GM19372 (cell line): ENCODE measurements around the gene GJB6.
"Not testable (repeated sequence)": the region's sequence is repeated elsewhere in the genome, so short reads cannot be mapped to it uniquely, and the experiment has no call there.

Source experiments
- ATAC-seq: cut with Tn5 transposase; IDR thresholded peaks from one replicate; pipeline ENCODE4 v1.9.1; 2021; ENCODE audit warnings: mild to moderate bottlenecking, low read depth, moderate library complexity; ENCODE audit not compliant: unreplicated experiment

The GJB6 gene

GRCh38 chr13:20231839-20232555, at the start of gene GJB6:
TSS of gene GJB6 (minus strand) at chr13:20232319. CDS start at chr13:20223480, 8,839 bp downstream.
- ATAC-seq: no peak

GRCh38 chr13:20276901-20277300, 44.8 kb upstream of the GJB6 start:
- ATAC-seq: not testable (repeated sequence)

- ATAC-seq: no peak
Observed at GRCh38 chr13:20274466-20274865, 42.3 kb upstream of the GJB6 start.

DNA sequence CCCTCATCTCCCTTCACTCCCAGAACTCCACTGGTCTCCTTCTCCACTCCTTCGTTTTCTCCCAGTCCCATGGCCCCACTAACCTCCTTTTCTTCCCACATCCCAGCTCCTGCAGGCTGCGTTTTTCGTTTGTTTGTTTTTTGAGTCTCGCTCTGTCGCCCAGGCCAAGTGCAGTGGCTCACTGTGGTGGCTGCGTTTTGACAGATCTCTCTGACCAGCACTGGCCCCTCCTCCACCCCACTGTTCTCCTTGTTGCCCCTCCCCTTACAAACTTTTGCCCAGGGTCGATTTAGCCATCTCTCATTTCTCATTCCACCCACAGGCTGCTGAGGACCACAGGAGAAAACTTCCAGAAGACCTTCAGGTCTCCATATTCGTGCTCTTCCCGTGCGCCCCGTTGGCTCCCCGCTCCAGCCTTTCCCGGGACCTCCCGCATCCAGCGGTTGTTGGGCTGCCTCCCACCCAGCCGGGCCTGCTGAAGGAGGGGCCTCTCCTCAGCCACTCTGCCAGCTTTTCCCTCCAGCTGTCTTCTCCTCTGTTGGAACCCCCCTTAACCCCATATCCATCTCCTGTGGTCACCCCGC, 40.6 kb upstream of the GJB6 start:
- no peak for ATAC-seq

- no peak for ATAC-seq
Observed at GRCh38 chr13:20272104-20272503, 40.0 kb upstream of the GJB6 start.

DNA sequence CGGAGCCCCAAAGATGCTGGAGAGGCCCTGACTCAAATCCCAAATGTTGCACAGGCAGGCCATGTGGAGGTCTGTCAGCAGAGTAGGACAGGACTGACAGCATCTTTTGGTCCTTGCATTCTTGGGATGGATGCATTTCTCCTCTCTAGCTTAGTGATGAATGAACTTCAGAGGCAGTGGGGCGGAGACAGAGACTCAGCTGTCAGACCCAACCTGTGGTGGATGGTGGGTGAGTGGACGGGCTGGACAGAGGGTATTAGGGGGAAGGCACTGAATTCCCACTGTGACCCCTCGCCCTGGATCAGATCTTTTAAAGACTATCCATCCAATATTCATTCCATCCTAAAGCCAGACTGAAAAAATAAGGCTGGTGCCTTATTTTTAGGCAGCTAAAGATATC, 39.3 kb upstream of the GJB6 start:
- ATAC-seq: no peak

- ATAC-seq: no peak
Observed at GRCh38 chr13:20270163-20270865, 38.2 kb upstream of the GJB6 start.

DNA sequence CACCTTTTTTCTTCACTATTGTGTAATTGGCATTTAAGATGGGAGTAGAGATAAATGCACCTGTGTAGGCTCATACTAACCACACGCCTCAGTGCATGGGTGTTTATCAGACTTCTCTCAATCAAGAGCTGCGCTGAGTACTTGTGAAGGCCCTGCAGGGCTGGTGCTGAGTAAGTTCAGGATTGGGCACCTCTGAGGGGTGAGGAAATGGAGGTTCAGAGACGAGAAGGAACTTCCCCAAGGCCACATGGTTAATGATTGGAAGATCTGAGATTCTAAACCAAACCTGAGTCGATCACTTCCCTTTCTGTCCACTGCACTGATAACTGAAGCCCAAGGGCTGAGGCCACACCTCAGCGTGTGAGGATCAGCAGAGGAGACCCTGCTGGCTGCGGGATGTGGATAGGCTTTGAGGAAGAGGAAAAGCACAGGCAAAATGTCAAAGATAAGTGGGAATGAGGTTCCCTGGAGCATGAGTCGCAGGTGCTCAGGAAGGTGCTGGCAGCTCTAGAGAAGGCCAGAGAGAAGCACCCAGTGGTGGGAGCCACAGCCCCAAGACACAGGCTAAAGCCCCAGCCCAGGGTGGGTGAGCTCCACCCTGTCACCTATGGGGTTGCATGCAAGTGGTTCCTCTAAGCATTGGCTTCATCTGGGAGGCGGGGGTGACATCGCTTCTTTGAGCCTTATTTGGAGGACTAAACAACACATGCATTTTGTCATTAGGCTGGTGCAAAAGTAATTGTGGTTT, 32.3 kb upstream of the GJB6 start:
- ATAC-seq: peak; percentile 98

- no peak for ATAC-seq
Observed at GRCh38 chr13:20263393-20264044, 31.4 kb upstream of the GJB6 start.

DNA sequence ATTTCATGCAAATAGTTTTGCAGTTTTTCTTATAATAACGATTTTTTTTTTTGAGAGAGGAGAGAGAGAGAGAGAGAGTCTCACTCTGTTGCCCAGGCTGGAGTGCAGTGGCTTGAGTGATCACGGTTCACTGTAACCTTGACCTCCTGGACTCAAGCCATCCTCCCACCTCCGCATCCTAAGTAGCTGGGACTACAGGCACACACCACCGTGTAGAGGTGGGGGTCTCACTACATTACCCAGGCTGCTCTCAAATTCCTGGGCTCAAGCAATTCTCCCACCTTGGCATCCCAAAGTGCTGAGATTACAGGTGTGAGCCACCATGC, 26.8 kb upstream of the GJB6 start:
- ATAC-seq: no peak

DNA sequence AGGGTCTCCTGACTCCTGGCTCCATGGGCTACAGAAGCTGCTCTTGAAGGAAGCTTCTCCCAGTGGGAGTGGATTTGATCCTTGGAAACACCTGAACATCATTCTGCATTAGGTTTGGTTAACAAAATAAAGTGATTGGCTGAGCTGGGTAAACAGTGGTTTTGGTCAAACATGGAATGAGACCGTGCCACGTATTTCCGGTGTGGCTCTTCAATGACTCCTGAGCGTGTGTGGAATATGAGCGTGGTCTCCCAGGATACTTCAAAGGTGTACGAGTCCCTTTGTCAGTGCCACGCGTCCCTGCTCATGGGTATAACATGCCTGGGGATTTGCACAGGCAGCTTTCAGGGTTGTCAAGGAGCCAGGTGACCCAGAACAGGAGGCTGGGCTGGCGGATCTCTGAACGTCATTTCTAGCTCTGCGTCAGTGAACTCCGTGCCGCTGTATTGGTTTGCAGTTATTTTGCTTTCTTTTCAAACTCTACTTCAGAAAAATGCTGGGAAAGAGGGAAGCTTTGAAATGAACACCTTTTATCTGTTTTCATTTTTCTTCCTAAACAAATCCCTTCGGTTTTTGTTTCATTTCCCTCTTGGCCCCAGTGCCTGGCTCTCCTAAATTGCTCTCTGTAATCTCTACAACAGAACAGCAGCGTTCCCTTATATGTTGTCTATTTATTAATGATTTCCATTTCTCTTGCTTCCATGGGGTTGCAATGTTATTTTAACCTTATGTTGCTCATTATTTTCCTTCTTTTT, 26.3 kb upstream of the GJB6 start:
- no peak for ATAC-seq

- ATAC-seq: no peak
Observed at GRCh38 chr13:20254076-20254475, 22.0 kb upstream of the GJB6 start.

DNA sequence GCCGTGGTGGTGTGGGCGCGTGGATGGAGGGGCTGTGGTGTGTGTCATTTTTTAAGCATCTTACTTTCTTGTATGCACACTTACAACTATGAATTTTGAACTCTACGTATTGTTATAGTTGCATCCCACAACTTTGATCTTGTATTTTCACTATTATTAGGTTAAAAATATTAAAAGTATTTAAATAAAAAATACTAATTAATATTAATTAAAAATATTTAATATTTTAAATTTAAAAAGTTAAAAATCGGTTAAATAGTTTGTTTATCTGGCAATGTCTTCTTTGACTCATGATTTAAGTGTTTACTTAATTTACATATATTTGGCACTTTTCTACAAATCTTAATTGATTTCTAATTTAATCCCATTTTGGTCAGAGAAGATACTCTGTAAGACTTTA, 17.8 kb upstream of the GJB6 start:
- ATAC-seq: no peak

- ATAC-seq: no peak
Observed at GRCh38 chr13:20247963-20248362, 15.8 kb upstream of the GJB6 start.

DNA sequence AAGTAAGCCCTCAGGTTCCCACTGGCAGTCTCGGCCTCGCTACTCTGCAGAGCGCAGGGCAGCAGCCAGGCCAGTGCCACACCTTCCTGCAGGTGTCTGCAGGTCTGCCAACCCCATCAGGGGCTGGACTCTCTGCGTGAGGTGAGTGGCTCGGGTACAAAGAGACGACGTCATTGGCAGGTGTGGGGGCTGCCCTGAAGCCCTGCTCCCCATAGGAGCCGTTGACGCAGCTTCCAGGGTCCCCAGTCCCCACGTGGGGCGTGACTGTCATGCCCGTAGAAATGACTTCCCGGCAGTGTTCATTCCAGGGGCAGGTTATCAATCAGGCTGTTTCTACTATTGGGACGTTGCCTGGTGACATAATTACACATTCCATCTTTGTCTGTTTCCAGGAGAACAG, 15.3 kb upstream of the GJB6 start:
- ATAC-seq: no peak

- ATAC-seq: no peak
Observed at GRCh38 chr13:20241593-20241992, 9.5 kb upstream of the GJB6 start.

GRCh38 chr13:20239748-20240147, 7.6 kb upstream of the GJB6 start:
- ATAC-seq: no peak

DNA sequence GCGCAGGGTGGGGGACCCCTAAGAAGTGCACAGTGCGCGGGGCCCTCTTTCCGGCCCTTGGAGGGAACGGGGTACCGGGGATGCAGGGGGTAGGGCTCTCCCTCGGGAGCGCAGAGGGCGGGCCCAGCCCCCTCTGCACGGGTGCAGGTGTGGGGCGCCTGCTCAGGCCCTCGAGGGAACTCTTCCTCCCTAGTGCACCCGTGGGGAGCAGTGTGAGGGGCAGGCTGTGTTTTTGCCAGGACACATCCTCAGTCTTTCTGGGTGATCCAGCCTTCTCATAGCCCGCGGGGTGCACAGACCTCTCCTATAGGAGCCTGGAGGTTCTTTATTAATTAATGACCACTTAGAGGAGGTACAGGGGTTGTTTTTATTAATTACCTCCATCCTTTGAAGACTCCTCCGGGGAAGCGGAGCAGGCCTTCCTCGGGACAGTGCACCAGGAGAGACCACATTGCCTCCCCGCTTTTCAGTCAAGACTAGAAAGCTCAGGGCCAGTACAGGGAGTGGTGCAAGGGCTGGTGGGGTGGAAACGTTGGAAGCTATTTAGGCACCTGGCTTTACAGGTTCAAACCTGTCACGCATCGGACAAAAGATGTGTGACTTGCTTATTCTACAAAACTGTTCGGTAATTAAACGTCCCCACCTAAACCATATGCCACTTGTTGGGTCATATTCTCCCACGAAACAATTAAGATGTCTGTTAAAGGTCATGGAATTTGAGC, 598 bp upstream of the GJB6 start:
- no peak for ATAC-seq
